Stimulated activated CD8-positive, alpha-beta memory T cell treated with anti-CD3 and anti-CD28 coated beads, Interleukin-15, amount 100 ng/mL, for 24 hours (primary cell): ENCODE data around the gene SPATC1L.

Experiments
- DNase-seq: peaks from one replicate; pipeline ENCODE4 v3.0.0-alpha.2; 2020; ENCODE audit warnings: low read depth

The SPATC1L gene

DNA sequence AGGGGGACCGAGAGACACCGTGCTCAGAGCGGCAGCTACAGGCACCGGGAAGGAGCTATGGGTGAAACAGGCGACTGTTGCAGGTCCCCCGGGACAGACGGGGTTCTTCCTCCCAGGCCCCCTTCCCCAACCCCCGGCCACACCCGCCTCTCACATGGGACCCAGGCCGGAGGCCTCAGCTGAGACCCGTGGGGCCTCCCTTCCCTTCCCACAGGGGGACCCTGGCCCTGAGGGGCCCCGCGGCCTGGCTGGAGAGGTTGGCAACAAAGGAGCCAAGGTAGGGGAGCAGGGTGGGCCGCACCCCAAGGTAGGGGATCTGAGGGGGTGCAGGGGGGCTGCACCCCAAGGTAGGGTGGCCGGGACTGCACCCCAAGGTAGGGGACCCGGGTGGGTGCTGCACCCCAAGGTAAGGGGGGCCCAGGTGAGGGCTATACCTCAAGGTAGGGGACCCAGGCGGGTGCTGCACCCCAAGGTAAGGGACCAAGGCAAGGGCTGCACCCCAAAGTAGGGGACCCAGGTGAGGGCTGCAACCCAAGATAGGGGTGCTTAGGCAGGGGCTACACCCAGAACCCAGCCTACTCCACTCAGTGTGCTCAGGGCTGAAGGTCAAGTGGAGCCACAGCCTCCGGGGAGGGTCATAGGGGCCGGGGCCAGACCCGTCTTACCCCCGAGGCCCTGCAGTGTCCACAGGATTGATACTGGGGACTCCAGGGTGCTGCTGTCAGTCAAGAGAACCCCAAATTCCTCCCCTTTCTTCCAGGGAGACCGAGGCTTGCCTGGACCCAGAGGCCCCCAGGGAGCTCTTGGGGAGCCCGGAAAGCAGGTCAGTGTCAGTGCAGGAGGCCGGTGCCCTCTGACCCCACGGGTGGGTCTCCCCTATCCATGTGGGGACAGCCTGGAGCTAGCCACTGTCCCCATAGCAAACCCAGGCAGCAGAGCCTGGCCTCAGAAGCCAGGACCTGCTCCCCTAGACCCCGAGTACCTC lies 63.7 kb downstream of the SPATC1L start:
- no peak for DNase-seq

DNA sequence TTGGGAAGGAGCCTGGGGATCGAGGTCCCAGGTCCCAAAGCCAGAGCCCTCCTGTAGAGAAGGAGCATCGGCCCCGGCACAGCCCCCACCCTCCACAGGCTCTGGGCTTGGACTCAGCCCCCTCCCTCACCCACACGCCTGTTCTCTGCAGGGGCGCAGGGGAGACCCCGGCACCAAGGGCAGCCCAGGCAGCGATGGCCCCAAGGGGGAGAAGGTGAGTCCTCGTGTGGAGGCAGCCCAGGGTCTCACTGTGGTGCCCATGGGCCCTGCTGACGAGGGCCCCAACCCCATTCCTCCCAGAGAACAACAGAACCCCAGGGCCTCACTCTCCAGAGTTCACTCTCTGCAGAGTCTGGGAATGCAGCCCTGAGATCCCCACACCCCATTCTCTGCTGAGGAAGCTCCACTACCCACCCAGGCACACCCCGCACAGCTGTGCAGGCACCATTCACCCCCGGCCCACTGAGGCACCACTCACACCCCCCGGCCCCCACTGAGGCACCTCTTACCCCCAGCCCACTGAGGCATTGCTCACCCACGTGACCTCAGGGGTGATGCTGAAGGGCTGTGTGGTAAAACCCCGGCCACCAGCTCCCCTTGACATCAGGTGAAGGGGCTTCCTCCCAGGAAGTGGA lies 64.5 kb downstream of the SPATC1L start:
- DNase-seq: no peak

DNA sequence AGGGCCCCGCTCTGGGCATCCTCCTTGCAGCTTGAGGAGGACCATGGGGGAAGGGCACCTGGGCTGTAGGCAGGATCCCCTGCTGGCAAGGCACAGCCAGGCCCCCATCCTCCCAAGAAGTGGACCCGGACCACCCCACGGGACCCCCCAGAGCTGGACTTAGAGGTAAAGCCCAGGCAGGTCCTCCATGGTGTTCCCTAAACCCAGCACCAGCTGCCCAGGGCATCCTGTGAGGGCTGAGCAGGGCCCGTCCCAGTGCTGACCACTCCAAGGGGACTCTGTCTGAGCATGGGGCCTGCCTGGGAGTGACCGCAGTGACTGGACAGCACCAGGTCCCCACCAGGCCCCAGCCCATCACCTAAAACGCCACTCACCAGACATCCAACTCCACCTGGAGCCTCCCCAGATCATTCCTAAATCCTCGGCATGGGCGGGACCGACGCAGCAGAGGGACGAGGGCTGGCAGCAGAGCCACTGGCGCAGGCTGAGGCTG lies 65.1 kb downstream of the SPATC1L start:
- no peak for DNase-seq

DNA sequence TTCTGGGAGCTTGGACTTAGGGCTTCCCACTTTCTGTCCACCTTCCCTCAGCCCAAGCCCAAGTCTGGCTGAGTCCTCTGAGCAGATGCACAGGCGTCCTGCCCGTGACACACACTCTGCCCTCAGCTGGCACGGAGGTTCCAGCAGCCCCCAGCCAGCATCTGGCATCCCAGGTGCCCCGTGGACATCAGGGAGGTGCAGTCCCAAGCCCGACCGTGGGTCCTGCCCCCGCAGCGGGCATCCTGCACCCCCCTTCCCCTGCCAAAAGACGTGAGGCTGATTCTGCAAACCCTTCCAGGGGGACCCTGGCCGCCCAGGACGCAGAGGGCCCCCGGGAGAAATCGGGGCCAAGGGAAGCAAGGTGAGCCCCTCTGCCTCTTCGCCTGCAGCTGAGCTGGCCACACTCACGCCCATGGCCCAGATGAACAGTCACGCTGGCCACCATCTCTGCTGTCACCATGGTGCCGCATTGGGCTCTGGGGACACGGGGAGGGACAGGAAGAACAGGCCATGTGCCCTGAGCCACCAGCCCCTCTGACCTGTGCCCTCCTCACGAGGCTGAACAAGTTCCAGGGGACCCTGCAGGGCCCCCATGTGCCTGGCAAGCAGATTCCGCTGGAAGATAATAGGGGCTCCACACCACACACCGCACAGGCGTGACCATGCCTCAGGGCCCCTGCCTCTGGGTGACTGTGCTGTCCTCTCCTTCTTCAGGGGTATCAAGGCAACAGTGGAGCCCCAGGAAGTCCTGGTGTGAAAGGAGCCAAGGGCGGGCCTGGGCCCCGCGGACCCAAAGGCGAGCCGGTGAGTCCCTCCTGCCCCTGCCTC lies 65.7 kb downstream of the SPATC1L start:
- DNase-seq: no peak

DNA sequence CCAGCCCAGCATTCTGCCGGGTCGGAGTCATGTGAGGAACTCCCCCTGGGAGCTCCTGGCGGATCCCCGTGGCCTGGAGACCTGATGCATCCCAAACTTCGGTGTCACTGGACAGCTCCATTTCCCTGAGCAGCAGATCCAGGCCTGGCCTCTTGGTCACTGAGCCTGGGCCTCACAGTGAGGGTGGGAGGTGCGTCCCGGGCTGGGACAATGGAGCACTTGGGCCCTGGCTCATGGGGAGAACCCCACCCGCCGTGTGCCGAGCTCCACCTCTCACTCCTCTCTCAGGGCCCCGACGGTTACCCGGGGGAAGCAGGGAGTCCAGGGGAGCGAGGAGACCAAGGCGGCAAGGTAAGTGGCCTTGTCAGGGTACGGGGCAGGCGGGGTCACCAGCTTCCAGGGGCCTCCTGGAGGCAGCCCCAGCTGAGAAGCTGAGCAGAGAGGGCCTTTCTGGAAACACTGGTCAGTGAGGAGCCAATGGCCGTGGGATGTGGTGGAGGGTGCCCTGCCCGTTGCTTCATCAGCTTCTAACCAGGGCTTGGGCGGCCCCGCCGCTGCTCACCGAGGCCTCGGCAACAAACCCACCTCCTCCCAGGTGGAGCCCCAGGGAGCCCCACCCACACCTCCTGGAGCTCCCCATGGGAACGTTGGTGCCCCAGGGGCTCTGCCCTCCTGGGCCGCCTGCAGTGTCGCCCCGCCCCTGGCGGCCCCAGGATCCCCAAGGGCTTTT lies 66.5 kb downstream of the SPATC1L start:
- no peak for DNase-seq

DNA sequence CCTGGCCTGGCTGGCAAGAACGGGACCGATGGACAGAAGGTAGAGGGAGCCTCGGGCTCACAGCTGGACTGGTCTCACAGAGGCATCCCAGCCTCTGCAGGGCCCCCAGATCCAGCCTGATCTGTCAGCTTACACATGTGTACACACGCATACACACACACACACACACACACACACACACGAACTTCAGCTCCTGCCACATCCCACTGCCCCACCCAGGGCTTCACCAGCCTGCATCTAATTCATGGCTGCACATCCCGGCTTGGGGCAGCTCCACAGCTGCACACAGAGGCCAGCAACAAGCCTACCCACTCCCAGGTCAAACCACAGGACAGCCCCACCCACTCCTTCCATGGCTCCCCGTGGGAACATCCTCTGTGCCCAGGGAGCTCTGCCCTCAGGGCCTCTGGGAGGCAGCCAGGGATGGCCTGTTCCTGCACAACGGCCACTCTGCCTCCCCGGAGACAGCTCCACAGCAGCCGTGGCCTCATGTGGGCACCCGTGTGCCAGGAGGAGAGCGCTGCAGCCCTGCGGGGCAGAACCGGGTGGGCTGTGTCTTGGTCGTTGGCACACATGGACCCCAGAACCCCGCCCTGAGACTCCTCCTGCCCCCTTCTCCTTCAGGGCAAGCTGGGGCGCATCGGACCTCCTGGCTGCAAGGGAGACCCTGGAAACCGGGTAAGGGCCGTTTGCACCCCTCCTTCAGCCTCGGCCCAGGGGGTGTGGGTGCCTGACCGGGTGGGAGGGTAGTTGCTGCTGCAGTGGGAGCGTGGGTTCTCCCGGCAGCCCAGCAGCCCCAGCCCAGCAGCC lies 67.3 kb downstream of the SPATC1L start:
- no peak for DNase-seq

DNA sequence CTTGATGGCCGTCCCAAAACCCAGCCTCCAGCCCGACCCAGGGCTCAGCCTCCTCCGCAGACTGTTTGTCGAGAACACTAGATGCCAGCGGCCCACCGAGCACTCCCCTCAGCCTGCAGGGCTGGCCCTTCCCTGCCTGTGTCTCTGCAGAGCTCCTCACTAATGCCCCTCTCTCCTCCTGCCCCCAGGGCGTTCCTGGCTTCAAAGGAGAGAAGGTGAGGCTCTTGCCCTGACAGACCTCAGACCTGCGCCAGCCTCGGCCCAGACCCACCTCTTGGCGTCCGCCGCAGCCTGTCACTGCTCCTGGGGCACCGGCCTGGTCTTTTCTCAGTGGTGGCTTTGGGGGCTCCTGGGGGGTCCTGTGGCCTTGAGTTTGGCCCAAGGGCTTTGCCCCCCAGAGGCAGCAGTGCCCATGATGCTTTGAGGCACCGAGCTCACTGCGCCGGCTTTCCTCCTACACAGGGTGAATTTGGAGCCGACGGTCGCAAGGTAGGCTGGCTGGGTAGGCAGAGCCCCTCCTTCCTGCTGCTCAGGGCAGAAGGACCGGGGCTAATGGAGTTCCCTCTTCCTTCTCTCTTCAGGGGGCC lies 68.0 kb downstream of the SPATC1L start:
- DNase-seq: no peak

DNA sequence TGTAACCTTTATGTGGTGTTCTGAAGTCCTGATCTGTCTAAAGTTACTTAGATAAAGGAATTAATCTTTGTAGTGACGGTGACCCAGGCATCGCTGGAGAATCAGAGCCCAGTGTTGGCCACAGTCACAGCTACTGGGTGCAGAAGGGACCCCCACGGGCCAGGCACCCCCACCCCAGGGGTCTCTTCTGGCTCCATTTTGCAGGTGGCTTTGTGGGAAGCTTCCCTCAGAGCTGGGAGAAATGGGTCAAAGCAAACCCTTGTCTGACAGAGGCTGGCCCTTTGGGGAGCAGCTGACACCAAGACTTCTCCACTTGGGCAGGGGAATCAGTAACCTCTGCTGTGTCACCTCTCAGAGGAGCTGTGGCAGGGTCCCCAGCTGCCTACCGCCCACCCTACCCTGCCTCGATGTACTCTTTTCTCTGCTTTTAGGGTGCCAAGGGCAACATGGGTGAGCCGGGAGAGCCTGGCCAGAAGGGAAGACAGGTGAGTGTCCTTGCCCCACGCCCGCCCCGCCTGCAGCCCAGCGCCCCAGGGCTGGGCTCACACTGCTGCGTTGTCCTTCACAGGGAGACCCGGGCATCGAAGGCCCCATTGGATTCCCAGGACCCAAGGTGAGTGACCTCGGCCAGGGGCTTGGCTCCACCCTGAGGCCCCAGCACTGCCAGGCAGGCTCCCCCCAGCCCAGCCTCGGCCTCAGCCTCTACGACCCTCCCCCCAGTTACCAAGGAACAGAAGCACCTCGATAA lies 68.6 kb downstream of the SPATC1L start:
- DNase-seq: no peak

DNA sequence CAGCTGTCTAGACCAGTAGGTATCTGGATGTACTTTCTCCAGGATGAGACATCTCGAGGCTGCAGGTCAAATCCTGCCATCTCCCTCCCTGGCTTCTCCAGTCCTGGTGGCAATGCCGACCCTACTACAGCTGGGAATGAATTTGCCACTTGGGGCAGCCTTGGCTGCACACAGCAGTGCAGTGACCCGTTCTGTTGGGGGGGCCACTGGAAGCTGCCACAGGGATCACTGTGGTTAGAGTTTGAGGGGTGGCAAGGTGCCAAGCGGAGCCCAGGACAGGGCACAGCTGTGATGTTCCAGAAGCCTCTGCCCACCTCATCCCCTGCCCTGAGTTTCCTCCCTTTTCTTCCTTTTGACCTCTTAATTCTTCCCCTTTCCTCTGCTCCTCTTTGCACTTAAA lies 69.3 kb downstream of the SPATC1L start:
- DNase-seq: no peak

DNA sequence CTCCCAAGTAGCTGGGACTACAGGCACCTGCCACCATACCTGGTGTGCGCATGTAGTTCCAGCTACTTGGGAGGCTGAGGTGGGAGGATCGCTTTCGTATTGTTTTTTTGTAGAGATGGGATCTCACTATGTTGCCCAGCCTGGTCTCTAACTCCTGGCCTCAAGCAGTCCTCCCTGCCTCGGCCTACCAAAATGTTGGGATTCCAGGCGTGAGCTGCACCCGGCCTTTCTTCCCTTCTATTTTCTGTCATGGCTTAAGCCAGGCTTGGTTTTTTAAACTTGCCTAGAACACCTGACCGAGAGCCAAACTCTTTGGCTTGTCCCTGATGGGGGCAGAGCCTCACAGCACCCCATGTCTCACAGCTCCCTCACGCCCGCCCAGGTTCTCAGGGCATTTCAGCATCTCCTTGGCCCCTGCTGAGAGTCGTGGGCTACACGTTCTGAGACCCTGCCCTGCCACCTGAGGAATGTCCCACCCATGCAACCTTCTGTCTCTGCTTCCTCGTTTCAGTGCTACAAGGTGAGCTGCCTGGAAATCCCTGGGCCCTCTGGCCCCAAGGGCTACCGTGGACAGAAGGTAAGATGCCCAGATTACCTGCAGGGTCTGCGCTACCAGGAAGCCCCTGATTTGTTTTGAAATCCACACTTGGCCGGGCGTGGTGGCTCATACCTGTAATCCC lies 70.6 kb downstream of the SPATC1L start:
- no peak for DNase-seq

DNA sequence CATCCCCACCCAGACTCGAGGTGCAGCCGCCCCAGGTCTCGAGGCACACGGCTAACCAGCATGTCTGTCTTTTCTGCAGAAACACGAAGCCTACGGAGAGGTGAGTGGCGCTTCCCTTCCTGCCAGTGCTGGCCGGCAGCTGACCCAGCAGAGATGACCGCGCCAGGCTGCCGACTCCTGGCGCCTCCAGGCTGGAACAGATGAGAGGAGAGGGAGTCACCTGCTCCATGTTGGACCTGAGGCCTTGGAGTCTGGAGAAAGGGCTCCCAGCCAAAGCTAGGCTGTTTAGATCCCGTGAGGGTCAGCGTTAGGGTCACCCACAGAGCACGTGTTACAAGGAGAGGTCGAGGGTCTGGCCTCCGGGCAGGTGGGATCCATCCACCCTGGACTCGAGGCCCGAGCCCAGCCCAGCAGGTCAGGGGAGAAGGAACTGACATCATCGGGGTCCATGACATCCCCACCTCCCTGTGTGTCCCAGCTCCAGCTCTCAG lies 71.5 kb downstream of the SPATC1L start:
- no peak for DNase-seq

DNA sequence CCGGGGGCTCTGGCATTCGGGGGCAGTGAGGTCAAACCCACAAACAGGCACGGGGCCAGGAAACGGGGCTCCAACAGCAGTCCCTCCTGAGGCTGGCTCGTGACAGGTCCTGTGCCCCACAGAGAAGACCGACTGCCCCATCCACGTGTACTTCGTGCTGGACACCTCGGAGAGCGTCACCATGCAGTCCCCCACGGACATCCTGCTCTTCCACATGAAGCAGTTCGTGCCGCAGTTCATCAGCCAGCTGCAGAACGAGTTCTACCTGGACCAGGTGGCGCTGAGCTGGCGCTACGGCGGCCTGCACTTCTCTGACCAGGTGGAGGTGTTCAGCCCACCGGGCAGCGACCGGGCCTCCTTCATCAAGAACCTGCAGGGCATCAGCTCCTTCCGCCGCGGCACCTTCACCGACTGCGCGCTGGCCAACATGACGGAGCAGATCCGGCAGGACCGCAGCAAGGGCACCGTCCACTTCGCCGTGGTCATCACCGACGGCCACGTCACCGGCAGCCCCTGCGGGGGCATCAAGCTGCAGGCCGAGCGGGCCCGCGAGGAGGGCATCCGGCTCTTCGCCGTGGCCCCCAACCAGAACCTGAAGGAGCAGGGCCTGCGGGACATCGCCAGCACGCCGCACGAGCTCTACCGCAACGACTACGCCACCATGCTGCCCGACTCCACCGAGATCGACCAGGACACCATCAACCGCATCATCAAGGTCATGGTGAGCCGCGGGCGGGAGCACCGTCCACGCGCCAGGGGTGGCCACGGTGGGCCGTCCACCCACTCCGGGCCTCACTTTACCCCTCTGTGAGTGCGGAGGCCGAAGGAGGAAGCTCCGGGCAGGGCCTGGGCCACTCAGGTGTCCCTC lies 72.2 kb downstream of the SPATC1L start:
- DNase-seq: no peak

DNA sequence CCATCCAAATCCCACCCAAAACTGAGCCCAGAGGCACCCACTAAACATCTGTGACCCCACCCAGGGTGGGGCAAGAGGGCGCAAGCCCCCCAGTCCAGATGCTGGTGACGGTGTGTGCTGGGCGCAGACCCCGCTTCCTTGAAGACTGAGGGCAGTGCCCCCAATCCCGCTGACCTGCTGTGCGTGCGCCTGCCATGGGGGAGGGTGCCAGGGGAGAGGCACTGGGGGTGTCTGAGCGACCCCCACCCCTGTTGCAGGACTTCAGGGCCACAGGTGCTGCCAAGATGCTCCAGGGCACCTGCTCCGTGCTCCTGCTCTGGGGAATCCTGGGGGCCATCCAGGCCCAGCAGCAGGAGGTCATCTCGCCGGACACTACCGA lies 73.1 kb downstream of the SPATC1L start:
- no peak for DNase-seq
